ENCODE measurements around the gene RGS5.

The RGS5 gene

DNA sequence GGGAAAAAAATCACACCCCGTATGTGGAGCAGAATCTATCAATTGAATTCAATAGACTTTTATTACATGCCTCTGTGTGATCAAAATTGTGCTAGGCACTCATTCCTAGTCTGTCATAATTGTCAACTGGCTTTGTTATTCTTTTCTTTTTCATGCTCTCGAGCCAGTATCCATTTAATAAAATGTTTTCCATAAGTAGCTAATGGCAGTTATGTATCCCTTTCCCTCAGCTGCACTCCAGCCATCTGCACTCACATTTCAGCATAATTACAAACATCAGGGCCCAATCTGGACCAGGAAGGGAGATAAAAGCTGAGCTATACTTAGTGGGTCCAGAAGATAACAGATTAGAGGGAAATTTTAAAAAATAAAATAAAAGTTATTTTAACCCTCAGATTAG lies 15.9 kb downstream of the RGS5 start:
- no peak for TF ChIP-seq CTCF (IDR thresholded peaks at IDR 0.05; ENCODE audit: low read depth, low read length)
- TF ChIP-seq EZH2phosphoT487 (IDR thresholded peaks at IDR 0.05; ENCODE audit: low read depth): no peak
- H4K20me1 ChIP-seq (ENCODE audit: insufficient read depth, low read length): no peaks in the 10 kb centered on the region
- H3K79me2 ChIP-seq (ENCODE audit: low read length): no peaks in the 10 kb centered on the region
- H3K36me3 ChIP-seq (replicated peaks; ENCODE audit: low read depth, low read length): no peaks in the 10 kb centered on the region
- no peak overlapping the region for H3K27ac ChIP-seq (ENCODE audit: low read length)
- no peak overlapping the region for H3K4me2 ChIP-seq (ENCODE audit: low read length)
- H3K4me3 ChIP-seq (ENCODE audit: low read length): no peak overlapping the region
- no peaks in the 10 kb centered on the region for H3K9me3 ChIP-seq (ENCODE audit: insufficient read depth, low read length)
- no peak overlapping the region for H3K9ac ChIP-seq (ENCODE audit: low read length)
- H2AFZ ChIP-seq (ENCODE audit: low read depth, low read length): no peak overlapping the region
- peaks cover 49% of the 10 kb centered on the region for H3K27me3 ChIP-seq (ENCODE audit: low read depth, low read length)
- H3K4me1 ChIP-seq (ENCODE audit: low read length): peaks cover 9% of the 10 kb centered on the region

DNA sequence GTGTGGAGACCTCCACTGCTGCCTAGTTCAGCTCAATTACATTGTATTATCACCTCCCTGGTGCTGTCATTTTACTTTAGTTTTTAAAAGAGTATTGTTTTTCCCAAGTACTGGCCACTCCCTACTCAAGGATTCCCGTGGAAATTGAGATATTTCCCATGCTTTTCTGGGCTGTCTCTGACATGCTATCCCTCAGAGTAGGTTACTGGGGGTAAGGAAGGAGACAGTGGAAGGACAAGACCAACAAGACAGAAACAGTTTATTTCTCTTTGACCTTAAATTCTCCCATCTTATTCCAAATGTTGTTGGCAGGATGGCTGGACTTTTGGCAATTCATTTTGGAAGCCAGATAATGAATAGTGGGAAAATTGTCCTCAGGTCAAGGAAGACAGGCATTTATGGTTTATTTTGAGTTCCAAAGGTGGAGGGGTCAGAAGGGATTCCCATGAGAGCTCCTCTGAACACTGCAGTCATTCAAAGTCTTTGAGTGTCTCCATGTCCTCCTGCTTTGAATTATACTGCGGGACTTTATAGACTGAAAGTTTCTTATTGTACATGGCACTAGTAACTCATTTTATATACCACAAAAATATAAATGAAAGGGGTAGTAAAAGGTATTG lies 20.3 kb downstream of the RGS5 start:
- no peak overlapping the region for H3K4me3 ChIP-seq (ENCODE audit: low read length)
- H3K4me2 ChIP-seq (ENCODE audit: low read length): no peak overlapping the region
- no peaks in the 10 kb centered on the region for H3K4me1 ChIP-seq (ENCODE audit: low read length)
- no peak overlapping the region for H2AFZ ChIP-seq (ENCODE audit: low read depth, low read length)
- no peaks in the 10 kb centered on the region for H3K9me3 ChIP-seq (ENCODE audit: insufficient read depth, low read length)
- H3K36me3 ChIP-seq (replicated peaks; ENCODE audit: low read depth, low read length): no peaks in the 10 kb centered on the region
- peaks cover 40% of the 10 kb centered on the region for H3K27me3 ChIP-seq (ENCODE audit: low read depth, low read length)
- H3K79me2 ChIP-seq (ENCODE audit: low read length): no peaks in the 10 kb centered on the region
- TF ChIP-seq CTCF (IDR thresholded peaks at IDR 0.05; ENCODE audit: low read depth, low read length) (no peak), EZH2phosphoT487 (IDR thresholded peaks at IDR 0.05; ENCODE audit: low read depth) (no peak)
- no peak overlapping the region for H3K9ac ChIP-seq (ENCODE audit: low read length)
- no peak overlapping the region for H3K27ac ChIP-seq (ENCODE audit: low read length)
- no peaks in the 10 kb centered on the region for H4K20me1 ChIP-seq (ENCODE audit: insufficient read depth, low read length)

DNA sequence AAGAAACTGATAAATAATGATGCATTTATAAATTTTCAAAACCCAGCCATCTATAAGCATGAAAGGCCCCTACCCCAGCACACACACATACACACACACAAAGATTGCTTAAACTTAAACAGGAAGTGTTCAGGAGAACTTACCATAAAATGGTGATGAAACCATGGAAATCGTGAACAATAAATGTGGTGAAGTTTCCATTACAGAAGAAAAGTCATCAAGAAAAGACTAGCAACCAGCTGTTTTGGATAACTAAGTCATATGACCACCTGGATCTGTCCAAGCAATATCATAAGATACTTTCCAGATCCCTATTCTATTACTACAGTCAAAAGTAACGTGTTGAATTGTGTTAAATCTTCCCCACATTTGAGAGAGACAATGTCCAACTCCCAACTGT lies 24.1 kb downstream of the RGS5 start:
- Histone ChIP-seq H4K20me1 (ENCODE audit: insufficient read depth, low read length) (no peaks in the 10 kb centered on the region), H3K79me2 (ENCODE audit: low read length) (no peaks in the 10 kb centered on the region), H3K4me3 (ENCODE audit: low read length) (no peak overlapping the region), H3K27ac (ENCODE audit: low read length) (no peak overlapping the region), H2AFZ (ENCODE audit: low read depth, low read length) (no peak overlapping the region), H3K36me3 (replicated peaks; ENCODE audit: low read depth, low read length) (no peaks in the 10 kb centered on the region), H3K9ac (ENCODE audit: low read length) (no peak overlapping the region), H3K9me3 (ENCODE audit: insufficient read depth, low read length) (no peaks in the 10 kb centered on the region), H3K27me3 (ENCODE audit: low read depth, low read length) (peaks cover 36% of the 10 kb centered on the region), H3K4me2 (ENCODE audit: low read length) (no peak overlapping the region), H3K4me1 (ENCODE audit: low read length) (no peaks in the 10 kb centered on the region)
- TF ChIP-seq CTCF (IDR thresholded peaks at IDR 0.05; ENCODE audit: low read depth, low read length) (no peak), EZH2phosphoT487 (IDR thresholded peaks at IDR 0.05; ENCODE audit: low read depth) (no peak)

DNA sequence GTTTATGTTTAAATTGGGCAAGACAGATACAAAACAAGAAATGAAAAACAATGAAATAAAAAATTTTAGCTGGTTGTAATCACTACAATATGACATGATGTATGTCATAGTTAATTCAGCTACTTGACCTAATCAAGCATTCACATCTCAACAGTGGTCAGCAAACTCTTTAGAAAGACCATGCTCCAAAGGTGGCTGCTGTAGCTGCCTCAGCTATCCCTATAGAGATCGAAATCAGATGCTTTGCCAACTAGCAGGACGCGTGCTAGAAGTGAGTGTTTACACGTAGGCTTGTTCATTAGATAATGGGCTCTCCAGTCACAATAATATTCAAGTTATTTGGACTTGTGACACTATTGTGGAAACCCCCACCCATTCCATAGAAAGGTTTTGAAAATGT lies 25.9 kb downstream of the RGS5 start:
- H3K9me3 ChIP-seq (ENCODE audit: insufficient read depth, low read length): no peaks in the 10 kb centered on the region
- H3K79me2 ChIP-seq (ENCODE audit: low read length): no peaks in the 10 kb centered on the region
- H3K4me2 ChIP-seq (ENCODE audit: low read length): no peak overlapping the region
- peaks cover 33% of the 10 kb centered on the region for H3K27me3 ChIP-seq (ENCODE audit: low read depth, low read length)
- no peak overlapping the region for H3K27ac ChIP-seq (ENCODE audit: low read length)
- no peaks in the 10 kb centered on the region for H4K20me1 ChIP-seq (ENCODE audit: insufficient read depth, low read length)
- no peak overlapping the region for H3K4me3 ChIP-seq (ENCODE audit: low read length)
- H2AFZ ChIP-seq (ENCODE audit: low read depth, low read length): no peak overlapping the region
- no peaks in the 10 kb centered on the region for H3K36me3 ChIP-seq (replicated peaks; ENCODE audit: low read depth, low read length)
- no peaks in the 10 kb centered on the region for H3K4me1 ChIP-seq (ENCODE audit: low read length)
- H3K9ac ChIP-seq (ENCODE audit: low read length): no peak overlapping the region
- TF ChIP-seq CTCF (IDR thresholded peaks at IDR 0.05; ENCODE audit: low read depth, low read length) (no peak), EZH2phosphoT487 (IDR thresholded peaks at IDR 0.05; ENCODE audit: low read depth) (no peak)
